Stomach (tissue), 4 donors: Measurements from ENCODE around the gene TNFSF13.

ENCODE experiments used
- EP300 ChIP-seq: sonication (generic); formaldehyde crosslinking; IDR thresholded peaks from one replicate; pipeline ENCODE4 v1.6.1; 2017; ENCODE audit warnings: antibody characterized with exemption
- POLR2A ChIP-seq, 4 donors: fragments of 450-650 bp; IDR thresholded peaks; one replicate each; pipeline ENCODE4 v1.6.1; 2016; ENCODE audit warnings: antibody characterized with exemption in 4 of 4, control low read depth in 2 of 4, mild to moderate bottlenecking in 1 of 4, moderate library complexity in 1 of 4
- TF ChIP-seq, protein P1 (sequence below), 7 experiments: fragments of 450-650 bp in 4 of 7; fragments of 200-600 bp in 3 of 7; sonication (generic) in 3 of 7; IDR thresholded peaks; one replicate each; pipeline ENCODE4 v1.5.1; 2016 to 2019; ENCODE audit warnings: antibody characterized with exemption in 7 of 7, control low read depth in 2 of 7, mild to moderate bottlenecking in 1 of 7

DNA sequence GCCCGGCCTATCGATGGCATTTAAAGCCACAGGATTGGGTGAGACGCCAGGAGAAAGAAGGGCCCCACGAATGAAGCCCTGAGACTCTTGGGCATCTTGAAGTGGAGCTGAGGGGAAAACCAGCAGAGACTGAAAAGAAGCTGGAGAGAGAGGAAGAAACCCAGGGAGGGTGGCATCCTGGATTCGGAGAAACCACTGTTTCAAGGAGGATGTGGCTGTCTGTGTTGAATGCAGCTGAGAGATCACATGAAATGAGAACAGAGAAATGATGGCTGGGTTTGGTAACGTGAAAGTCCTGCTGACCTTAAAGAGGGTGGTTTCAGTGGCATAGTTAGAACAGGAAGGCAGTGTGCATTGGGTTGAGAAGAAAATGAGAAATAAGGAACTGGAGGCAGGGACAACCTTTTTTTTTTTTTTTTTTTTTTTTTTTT lies 5.9 kb upstream of the TNFSF13 start:
- no peak for TF ChIP-seq EP300
- TF ChIP-seq POLR2A (IDR thresholded peaks at IDR 0.05): no peak
- TF ChIP-seq, protein P1, sequence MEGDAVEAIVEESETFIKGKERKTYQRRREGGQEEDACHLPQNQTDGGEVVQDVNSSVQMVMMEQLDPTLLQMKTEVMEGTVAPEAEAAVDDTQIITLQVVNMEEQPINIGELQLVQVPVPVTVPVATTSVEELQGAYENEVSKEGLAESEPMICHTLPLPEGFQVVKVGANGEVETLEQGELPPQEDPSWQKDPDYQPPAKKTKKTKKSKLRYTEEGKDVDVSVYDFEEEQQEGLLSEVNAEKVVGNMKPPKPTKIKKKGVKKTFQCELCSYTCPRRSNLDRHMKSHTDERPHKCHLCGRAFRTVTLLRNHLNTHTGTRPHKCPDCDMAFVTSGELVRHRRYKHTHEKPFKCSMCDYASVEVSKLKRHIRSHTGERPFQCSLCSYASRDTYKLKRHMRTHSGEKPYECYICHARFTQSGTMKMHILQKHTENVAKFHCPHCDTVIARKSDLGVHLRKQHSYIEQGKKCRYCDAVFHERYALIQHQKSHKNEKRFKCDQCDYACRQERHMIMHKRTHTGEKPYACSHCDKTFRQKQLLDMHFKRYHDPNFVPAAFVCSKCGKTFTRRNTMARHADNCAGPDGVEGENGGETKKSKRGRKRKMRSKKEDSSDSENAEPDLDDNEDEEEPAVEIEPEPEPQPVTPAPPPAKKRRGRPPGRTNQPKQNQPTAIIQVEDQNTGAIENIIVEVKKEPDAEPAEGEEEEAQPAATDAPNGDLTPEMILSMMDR (IDR thresholded peaks at IDR 0.05): no peak
